Stimulated activated CD8-positive, alpha-beta memory T cell treated with anti-CD3 and anti-CD28 coated beads, Interleukin-15, amount 100 ng/mL, for 4 hours (primary cell): ENCODE data around the gene RPH3AL.
"Not testable (repeated sequence)": the region's sequence is repeated elsewhere in the genome, so short reads cannot be mapped to it uniquely, and the experiment has no call there.

Experiments
- DNase-seq, 2 donors: peaks; one replicate each; pipeline ENCODE4 v3.0.0-alpha.2; 2020; ENCODE audit warnings: low read depth in 2 of 2

The RPH3AL gene

GRCh38 chr17:282000-282911 lies 70.4 kb downstream of the RPH3AL start:
- no peak for DNase-seq

- no peak for DNase-seq
Measured at GRCh38 chr17:281365-281999, 71.1 kb downstream of the RPH3AL start.

- no peak for DNase-seq
Measured at GRCh38 chr17:280901-281300, 71.7 kb downstream of the RPH3AL start.

GRCh38 chr17:280216-280615 lies 72.4 kb downstream of the RPH3AL start:
- no peak for DNase-seq

- DNase-seq: no peak
Measured at GRCh38 chr17:279776-280175, 72.8 kb downstream of the RPH3AL start.

GRCh38 chr17:279331-279730 lies 73.3 kb downstream of the RPH3AL start:
- no peak for DNase-seq

GRCh38 chr17:278676-279059 lies 73.9 kb downstream of the RPH3AL start:
- no peak for DNase-seq

GRCh38 chr17:278055-278675 lies 74.4 kb downstream of the RPH3AL start:
- DNase-seq: no peak

GRCh38 chr17:274902-275301 lies 77.7 kb downstream of the RPH3AL start:
- DNase-seq: no peak

GRCh38 chr17:273981-274832 lies 78.4 kb downstream of the RPH3AL start:
- no peak for DNase-seq

GRCh38 chr17:272856-273255 lies 79.8 kb downstream of the RPH3AL start:
- DNase-seq: not testable (repeated sequence)

- not testable (repeated sequence) for DNase-seq
Measured at GRCh38 chr17:271928-272623, 80.5 kb downstream of the RPH3AL start.

GRCh38 chr17:269616-270514 lies 82.7 kb downstream of the RPH3AL start:
- no peak for DNase-seq

GRCh38 chr17:266701-267667 lies 85.6 kb downstream of the RPH3AL start:
- DNase-seq: no peak

- no peak for DNase-seq
Measured at GRCh38 chr17:266219-266618, 86.4 kb downstream of the RPH3AL start.

GRCh38 chr17:265718-266117 lies 86.9 kb downstream of the RPH3AL start:
- DNase-seq: no peak

GRCh38 chr17:263773-264172 lies 88.8 kb downstream of the RPH3AL start:
- DNase-seq: no peak

GRCh38 chr17:263271-263670 lies 89.3 kb downstream of the RPH3AL start:
- DNase-seq: no peak

GRCh38 chr17:261635-262034 lies 91.0 kb downstream of the RPH3AL start:
- DNase-seq: no peak
